CD4-positive, alpha-beta T cell treated with Interleukin-12 subunit alpha and Interleukin-12 subunit beta, for 1 hour (primary cell): ENCODE measurements around the gene OSMR.

Source experiments
- DNase-seq: peaks from one replicate; pipeline ENCODE4 v3.0.0-alpha.2; 2020

Gene OSMR

DNA sequence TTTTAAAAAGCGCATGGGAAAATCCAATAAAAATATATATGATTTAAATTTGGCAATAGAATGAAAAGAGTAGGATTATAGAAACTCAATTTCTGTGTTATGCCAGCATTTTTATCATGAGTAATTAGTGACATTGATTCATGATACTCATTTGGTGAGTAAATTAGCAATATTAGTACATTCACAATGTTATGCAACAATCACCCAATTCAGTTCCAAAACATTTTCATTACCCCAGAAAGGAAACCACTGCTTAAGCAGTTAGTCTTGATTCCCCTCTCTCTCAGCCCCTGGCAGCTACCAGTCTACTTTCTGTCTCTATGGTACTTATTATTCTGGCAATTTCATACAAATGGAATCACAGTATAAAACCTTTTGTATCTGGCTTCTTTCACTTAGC is 27.0 kb downstream of the OSMR start:
- DNase-seq, result no peak

DNA sequence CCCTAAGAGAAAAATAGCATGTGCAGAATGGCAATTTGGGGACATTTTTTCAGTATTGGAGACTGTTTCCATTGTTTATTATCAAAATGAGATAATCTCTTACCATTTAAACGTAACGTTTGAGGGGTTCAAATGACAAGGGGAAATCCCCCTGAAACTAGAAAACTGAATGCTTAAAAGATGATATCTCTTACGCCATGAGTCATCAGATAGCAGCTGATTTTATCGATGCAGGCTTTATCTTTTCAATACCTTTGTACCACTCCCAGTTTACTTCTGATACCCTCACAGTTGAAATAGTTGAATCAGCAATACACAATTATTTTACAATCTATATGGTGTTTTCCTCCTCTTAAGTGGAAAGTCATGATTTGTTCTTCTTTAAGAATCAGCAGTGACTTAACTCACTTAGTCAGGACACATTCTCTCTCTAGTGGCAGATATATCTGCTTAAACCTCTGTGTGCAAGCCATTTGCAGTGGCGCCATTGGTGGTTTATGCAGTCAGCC is 29.2 kb downstream of the OSMR start:
- DNase-seq, result no peak

DNA sequence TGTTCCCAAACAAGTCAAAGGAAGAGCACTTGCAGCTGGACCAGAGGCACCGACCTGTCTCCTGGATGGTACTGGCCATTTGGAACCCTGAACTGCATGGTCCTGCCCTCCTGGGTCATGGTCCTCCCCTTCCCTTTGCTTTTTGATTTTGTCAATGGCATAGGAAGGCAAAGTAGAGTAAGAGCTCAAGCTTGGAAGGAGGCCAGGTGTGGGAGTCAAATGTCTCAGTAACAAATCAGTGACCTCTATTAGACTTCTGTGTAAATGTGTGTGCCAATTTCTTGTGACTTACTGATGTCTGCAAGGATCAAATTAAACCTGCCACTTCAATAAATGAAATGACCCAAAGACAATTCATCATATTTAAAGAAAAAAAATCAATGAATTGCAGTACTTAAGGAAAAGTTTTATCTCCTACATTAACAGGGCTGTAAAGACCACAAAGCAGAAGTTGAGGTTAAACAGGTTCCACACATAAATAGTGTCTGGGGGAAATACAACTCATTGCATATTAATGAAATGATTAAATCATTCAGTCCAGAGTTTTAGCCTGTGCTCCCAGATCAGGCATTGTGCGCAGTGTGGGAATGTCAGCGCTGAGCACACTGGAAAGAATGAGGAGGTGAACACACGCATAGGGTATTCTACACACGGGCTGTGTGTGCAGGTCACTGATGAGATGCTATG is 32.7 kb downstream of the OSMR start:
- no peak for DNase-seq

DNA sequence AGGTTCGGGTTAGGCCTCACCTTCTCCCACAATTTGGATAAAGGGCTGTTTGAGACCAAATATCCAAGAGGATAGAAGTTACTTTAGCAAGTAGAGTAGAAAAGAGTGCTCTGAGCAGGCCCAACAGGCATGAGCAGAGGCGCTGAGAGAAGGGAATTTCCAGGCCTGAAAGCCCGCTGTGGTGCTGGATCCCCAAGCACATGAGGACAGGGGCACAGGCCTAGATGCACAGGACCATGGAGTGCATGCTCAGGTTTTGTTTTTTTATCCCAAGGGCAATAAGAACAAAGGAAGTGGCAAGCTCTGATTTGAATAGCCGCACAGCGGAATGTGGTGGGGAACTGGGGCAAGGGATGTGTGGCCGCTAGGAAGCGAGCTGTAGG is 33.3 kb downstream of the OSMR start:
- no peak for DNase-seq

DNA sequence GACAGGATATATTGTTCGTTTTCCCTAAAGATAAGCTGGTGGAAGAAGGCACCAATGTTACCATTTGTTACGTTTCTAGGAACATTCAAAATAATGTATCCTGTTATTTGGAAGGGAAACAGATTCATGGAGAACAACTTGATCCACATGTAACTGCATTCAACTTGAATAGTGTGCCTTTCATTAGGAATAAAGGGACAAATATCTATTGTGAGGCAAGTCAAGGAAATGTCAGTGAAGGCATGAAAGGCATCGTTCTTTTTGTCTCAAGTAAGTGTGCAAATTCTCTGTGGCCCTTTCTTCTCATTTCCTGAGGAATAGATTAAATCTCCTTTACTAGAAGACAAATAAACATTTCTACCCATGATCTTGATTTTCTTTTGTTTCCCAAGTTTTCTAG is 38.0 kb downstream of the OSMR start:
- DNase-seq, result no peak

- no peak for DNase-seq
Observed at GRCh38 chr5:38885208-38885607, 39.4 kb downstream of the OSMR start.

DNA sequence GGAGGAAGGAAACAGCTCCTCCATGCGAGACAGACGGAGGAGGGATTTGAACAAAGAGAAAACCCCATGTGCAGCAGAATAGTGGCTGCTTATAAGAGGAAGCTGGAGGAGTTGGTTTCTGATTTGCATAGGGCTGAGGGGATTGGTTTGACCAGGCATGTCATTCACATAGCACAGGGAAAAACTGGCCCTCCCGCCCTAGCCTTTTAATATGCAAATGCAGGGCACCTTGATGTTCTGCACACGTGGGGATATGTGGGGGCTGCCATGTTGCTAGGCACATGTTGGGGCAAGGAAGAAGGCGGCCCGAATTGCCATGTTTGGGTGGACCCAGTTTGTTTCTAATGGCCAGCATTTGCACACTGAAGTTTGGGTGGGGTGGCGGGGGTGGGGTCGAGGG is 42.2 kb downstream of the OSMR start:
- no peak for DNase-seq

- no peak for DNase-seq
Observed at GRCh38 chr5:38889424-38889823, 43.6 kb downstream of the OSMR start.

DNA sequence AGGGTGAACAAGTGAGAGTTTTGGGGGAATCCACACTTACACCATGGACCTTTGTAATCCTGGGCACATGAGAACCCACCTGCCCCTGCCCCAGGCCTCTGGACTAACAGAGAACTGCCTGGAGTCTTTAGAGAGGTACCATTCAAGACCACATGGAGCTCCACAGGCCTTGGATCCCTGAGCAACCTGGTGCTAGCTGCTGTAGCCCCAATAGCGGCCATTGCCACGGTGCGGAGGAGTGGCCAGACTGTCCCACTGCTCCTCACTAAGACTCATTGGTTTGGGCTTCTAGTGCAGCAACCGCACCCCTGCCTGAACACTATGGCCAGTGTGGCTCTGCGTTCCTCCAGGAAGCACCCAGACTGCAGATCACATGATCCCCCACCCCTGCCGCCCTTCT is 45.8 kb downstream of the OSMR start:
- DNase-seq, result no peak

GRCh38 chr5:38892363-38892762 is 46.6 kb downstream of the OSMR start:
- no peak for DNase-seq

- DNase-seq, result no peak
Observed at GRCh38 chr5:38896760-38897159, 50.9 kb downstream of the OSMR start.

- no peak for DNase-seq
Observed at GRCh38 chr5:38899936-38900335, 54.1 kb downstream of the OSMR start.

- no peak for DNase-seq
Observed at GRCh38 chr5:38905516-38905915, 59.7 kb downstream of the OSMR start.

GRCh38 chr5:38906503-38906902 is 60.7 kb downstream of the OSMR start:
- DNase-seq, result no peak

DNA sequence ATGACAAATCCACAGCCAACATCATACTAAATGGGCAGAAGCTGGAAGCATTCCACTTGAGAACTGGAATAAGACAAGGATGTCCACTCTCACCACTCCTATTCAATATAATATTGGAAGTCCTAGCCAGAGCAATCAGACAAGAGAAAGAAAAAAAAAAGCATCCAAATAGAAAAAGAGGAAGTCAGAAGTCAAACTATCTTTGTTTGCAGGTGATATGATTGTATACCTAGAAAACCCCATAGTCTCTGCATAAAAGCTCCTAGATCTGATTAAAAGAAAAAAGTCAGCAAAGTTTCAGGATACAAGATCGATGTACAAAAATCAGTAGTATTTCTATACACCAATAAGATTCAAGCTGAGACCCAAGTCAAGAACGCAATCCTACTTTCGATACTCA is 66.1 kb downstream of the OSMR start:
- no peak for DNase-seq

DNA sequence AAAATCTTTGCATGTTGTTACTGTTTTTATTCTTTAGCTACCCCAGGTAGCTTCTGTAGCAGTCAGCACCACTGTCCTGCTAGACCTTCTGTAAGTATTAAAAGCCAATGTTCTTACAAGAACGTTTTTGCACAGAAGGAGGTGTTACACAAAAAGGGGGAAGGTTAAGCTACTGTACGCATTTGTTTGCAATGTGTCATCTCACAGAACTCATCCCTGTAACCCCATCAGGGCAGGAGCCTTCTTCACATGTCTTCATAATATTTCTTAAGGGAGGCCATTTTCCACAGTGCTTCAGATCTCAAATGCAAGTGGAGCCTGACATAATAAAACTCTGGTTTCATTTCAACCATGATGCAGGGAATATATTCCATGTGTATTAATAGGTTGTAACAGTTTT is 67.9 kb downstream of the OSMR start:
- no peak for DNase-seq

- DNase-seq, result no peak
Observed at GRCh38 chr5:38916802-38917201, 71.0 kb downstream of the OSMR start.

DNA sequence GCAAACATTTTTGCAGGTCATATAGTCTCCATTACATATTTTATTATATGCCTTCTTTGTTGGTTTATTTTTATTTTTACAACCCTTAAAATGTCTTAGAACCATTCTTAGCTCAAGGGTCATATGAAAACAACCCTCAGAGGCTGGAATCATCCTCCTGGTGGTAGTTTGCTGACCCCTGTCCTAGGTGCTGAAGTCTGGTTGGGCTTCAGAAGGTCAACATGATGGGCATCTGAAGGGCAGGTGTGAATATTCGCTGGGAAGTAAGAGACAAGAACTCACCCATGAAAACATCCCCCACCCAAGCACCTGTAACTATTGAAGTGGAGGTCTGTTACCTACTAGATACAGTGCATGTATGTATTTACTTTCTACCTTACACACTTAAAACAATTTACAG is 75.4 kb downstream of the OSMR start:
- DNase-seq, result no peak

GRCh38 chr5:38922199-38922598 is 76.4 kb downstream of the OSMR start:
- DNase-seq, result peak; percentile 39

DNA sequence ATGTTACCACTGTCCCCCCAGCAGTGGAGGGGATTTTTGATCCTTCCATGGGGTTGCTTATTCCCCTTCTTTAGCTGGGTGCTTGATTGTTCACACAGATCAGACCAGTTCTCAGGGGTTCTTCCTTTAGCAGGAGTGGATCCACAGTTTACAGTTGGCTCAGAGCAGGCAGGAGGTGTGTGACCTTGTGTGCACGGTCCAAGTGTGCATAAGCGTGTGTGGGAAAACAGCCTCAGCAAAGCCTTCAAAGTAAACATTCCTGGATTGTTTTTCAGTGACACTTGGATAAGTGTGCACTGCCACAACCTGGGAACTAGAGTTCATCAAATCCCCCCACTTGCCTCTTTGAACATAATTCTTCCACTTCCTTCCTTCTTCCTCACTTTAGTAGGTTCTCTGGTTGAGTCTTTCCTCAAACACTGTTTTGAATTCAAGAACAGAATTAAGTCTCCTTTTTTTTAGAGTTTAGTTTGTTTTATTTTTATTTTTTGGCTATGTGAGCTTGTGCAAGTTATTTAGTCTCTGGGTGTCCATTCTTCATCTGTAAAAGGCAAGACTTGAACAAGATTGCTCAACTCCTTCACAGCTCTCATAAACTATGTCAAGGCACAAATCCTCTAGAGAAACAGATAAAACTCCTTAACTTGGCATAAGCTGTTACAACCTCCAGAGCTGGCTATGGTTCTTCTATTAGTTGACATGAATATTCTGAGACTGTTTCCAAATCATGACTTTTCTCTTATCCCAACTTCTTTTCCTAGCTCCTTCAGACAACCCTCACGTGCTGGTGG is 78.0 kb downstream of the OSMR start:
- no peak for DNase-seq

DNA sequence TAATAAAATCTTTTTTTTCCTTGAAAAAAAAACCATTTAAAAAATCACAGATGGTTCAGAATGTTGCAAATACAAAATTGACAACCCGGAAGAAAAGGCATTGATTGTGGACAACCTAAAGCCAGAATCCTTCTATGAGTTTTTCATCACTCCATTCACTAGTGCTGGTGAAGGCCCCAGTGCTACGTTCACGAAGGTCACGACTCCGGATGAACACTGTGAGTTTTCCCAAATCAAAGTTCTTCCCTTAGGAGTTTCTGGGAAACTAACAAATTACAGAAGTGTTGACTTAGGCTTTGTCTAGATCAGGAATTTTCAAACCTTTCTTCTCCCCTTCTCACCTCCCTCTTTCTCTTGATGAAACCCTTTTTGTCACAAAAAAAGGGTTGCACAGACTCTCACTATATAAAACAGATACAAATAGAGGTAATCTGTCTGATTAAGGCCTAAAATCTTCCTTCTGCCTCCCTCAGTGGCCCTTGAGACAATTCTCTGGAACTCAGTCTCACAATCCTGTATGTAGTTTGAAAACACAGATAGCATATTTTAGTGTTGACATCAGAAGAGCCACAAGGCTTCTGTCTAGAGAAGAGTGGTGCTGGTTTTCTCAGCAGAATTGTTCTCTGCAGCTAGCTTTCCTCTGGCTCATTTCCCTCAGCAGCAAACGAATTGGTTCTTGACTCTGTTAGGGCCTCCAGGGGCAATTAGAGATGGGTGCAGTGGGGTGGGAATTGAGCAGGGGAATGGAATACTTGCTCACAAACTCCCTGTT is 79.5 kb downstream of the OSMR start:
- DNase-seq, result no peak

DNA sequence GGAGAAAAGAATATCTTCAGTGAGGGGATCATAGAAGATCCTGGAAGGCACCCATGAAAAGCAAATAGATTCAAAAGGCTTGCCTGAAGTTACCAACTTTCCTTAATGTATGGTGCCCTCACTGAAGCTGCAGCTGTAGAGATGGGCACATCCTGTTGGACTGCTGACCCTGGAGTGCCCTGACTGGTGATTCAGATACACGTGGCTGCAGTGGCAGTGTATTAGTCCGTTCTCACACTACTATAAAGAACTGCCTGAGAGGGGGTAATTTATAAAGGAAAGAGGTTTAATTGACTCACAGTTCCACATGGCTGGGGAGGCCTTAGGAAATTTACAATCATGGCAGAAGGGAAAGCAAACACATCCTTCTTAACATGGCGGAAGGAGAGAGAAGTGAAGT is 80.3 kb downstream of the OSMR start:
- DNase-seq, result no peak

DNA sequence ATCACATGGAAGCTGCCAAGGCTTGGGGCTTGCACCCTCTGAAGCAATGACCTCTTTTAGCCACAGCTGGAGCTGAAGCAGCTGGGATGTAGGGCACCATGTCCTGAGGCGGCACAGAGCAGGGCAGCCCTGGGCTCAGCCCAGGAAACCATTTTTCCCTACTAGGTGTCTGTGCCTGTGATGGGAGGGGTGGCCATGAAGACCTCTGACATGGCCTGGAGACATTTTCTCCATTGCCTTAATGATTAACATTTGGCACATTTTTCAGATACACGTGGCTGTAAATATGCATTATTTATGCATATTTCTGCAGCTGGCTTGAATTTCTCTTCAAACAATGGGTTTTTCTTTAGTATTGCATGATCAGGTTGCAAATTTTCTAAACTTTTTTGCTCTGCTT is 81.7 kb downstream of the OSMR start:
- no peak for DNase-seq

- no peak for DNase-seq
Observed at GRCh38 chr5:38929838-38930237, 84.0 kb downstream of the OSMR start.
